GM12891 (cell line): Measurements from ENCODE around the gene SULF2.

Experiments
- POLR2A ChIP-seq: IDR thresholded peaks from 2 replicates; pipeline ENCODE4 v1.6.1; 2011; ENCODE audit warnings: low read depth, low read length, control low read depth
- POLR2AphosphoS5 ChIP-seq: IDR thresholded peaks from 2 replicates; pipeline ENCODE4 v1.6.1; 2011; ENCODE audit warnings: low read depth, low read length, control low read depth

DNA sequence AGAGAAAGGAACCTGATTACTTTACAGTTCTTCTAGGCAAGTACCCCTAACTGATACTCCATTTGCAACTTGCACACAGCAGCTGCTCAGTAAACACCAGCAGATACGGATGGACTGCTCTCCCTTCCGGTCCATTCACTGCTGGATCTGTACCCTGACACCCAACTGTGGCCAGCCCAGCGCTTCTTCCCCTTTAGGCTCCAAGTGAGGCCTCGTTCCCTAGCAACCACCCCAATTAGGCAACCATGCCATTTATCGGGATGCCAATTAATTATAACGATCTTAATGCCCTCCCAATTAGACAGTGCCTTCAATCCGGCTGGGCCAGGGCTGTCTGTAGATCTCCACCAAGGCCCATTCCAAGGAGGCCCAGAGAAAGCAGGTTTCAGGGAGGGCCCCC lies 3.2 kb downstream of the SULF2 start:
- TF ChIP-seq POLR2AphosphoS5: no peak
- no peak for TF ChIP-seq POLR2A
